Small intestine (tissue), 7 donors: ENCODE results near the gene PRRX1. TPM values are rescaled to one million over a fixed set of nuclear protein-coding genes. Genes with fewer than 3 reads are reported as not detected.

Experiments used
- DNase-seq, 2 donors: peaks; one replicate each; pipeline versions ENCODE4 v3.0.0 to v3.0.0-alpha.2; 2013
- FAIRE-seq: peaks from 2 replicates; lab custom pipeline; 2012; peaks lifted over from hg19 to GRCh38; lab: Jason Lieb, UNC
- H3K27ac ChIP-seq, 3 donors: one replicate each; pipeline ENCODE4 v1.5.1; 2013; ENCODE audit warnings: low read length in 2 of 3, mild to moderate bottlenecking in 2 of 3, control low read depth in 1 of 3, inconsistent platforms in 1 of 3, low read depth in 1 of 3, moderate library complexity in 1 of 3
- H3K27me3 ChIP-seq, 3 donors: one replicate each; pipeline ENCODE4 v1.6.1; 2013; ENCODE audit warnings: low read length in 3 of 3, inconsistent platforms in 1 of 3; ENCODE audit not compliant: control insufficient read depth in 3 of 3, insufficient read depth in 3 of 3
- H3K36me3 ChIP-seq, 3 donors: one replicate each; pipeline ENCODE4 v1.6.1; 2013; ENCODE audit warnings: low read length in 3 of 3, inconsistent platforms in 1 of 3, low read depth in 1 of 3, mild to moderate bottlenecking in 1 of 3, moderate library complexity in 1 of 3; ENCODE audit not compliant: control insufficient read depth in 3 of 3, insufficient read depth in 2 of 3
- H3K4me1 ChIP-seq, 3 donors: one replicate each; pipeline ENCODE4 v1.6.1; 2013; ENCODE audit warnings: low read length in 2 of 3, inconsistent platforms in 1 of 3, low read depth in 1 of 3, mild to moderate bottlenecking in 1 of 3, moderate library complexity in 1 of 3; ENCODE audit not compliant: control insufficient read depth in 3 of 3, insufficient read depth in 2 of 3
- H3K4me3 ChIP-seq, 3 donors: one replicate each; pipeline ENCODE4 v1.5.1; 2013; ENCODE audit warnings: low read length in 3 of 3, control low read depth in 1 of 3, inconsistent platforms in 1 of 3, low read depth in 1 of 3, mild to moderate bottlenecking in 1 of 3, moderate library complexity in 1 of 3
- H3K9me3 ChIP-seq, 2 donors: one replicate each; pipeline ENCODE4 v1.6.1; 2013; ENCODE audit warnings: low read depth in 1 of 2, low read length in 1 of 2; ENCODE audit not compliant: control insufficient read depth in 2 of 2, insufficient read depth in 1 of 2
- WGBS, 3 donors: extraction: QIAGEN DNeasy Blood & Tissue Kit; methylation state at CpG; one replicate each; pipeline ENCODE4 v1.1.7; 2013; 5-methylcytosine and 5-hydroxymethylcytosine counted together
- polyA plus RNA-seq, 4 donors: library from polyadenylated mRNA; stranded (reverse) in 3 of 4; unstranded in 1 of 4; fragments of 200-250 nt in 3 of 4; fragments of 120-200 nt in 1 of 4; gene quantifications; one replicate each; pipeline versions ENCODE4 v1.2.1 to v1.2.3, GENCODE V29; 2013
- donor health status: healthy with polysubstance abuse.
- donor health status: control.
- donor health status: control.
- donor health status: Bipolar disorder and iron deficiency.
- donor health status: healthy.

PRRX1 gene
- polyA plus RNA-seq, 4 donors, result 0.22 to 1.7 (median 0.57) TPM

DNA sequence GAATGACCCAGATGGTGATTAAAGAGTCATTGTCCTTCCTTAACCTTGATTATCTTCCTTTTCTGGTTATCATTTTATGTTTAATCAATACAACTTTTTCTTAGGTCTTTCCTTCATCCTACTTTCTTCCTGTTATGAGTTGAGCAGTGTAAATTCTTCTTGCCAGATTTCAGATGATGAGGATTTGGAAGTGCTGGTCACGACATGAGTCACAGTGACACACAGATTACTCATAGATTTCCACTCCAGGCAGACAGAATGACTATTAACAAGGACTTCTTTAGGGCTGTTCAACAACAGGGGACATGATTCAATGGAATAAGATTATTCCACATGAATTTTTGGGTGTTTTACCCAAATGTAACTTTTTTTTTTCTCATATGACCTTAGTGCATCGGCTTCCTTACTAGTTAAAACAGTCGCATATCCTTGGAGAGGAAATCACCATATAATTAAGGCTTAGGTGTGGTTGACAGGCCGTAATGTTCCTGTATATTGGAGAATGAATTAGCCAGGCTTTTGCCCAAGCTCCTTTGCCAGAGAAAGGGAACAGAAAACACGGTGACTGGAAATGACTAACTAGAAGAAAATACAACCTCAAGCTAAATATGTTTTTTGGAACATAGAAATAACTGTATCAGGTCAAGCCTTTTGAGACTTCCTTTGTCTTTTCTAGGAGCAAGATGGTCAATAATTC lies 44.2 kb downstream of the PRRX1 start:
- Histone ChIP-seq H3K36me3 (no peaks in the 10 kb centered on the region), H3K4me1 (no peaks in the 10 kb centered on the region), H3K27ac (no peak overlapping the region), H3K9me3 (no peaks in the 10 kb centered on the region), H3K4me3 (no peak overlapping the region), H3K27me3 (no peaks in the 10 kb centered on the region)
- WGBS, 3 donors, result 75 to 77% (median 76%) methylated on average over 5 of the region's 5 CpGs
- no peak for DNase-seq
- no peak for FAIRE-seq

DNA sequence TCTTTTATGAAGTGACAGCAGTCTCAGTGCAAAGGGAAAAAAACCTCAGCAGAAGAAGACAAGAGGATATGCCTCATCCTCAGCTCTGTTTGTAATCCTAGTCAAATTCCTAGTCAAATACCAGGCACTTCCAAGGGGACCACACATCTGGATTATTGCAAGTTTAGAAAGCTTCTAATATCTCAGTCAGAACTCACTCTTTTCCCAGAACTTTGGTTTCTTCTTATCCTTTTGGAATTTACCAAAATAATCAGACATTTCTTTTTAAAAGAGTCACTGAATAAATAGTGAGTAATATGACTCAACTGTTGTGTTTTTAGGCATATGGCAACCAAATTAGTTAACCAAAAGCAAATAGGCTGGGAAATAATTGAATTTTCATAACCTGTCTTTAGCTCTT lies 47.8 kb downstream of the PRRX1 start:
- DNase-seq (no peak), FAIRE-seq (no peak)
- H3K36me3 ChIP-seq, result no peaks in the 10 kb centered on the region
- H3K27me3 ChIP-seq, result no peaks in the 10 kb centered on the region
- no peaks in the 10 kb centered on the region for H3K9me3 ChIP-seq
- no peaks in the 10 kb centered on the region for H3K4me1 ChIP-seq
- no peak overlapping the region for H3K4me3 ChIP-seq
- no peak overlapping the region for H3K27ac ChIP-seq

DNA sequence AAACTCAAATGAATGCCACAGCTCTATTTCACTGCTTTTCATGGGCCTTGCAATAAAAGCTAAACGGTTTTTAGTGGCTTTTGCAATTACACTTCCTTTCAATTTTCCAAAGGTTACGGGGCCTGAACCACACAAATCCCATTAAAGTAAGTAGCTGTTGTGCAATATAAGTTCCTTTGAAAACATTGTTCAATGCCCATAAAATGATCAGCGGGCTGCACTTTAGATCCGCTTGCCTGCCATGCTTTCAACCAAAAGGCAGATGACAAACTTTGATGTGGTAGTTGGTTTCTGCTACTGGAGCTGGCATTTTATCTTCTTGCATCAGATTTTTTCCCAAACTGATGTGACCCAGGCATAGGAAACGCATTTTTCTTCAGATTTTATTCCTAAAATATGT lies 50.2 kb downstream of the PRRX1 start:
- Histone ChIP-seq H3K9me3 (no peaks in the 10 kb centered on the region), H3K27me3 (no peaks in the 10 kb centered on the region), H3K4me1 (no peaks in the 10 kb centered on the region), H3K4me3 (no peak overlapping the region), H3K36me3 (no peaks in the 10 kb centered on the region), H3K27ac (no peak overlapping the region)
- WGBS, 3 donors, result 55 to 80% (median 67%) methylated on average over 5 of the region's 5 CpGs
- DNase-seq (no peak), FAIRE-seq (no peak)

DNA sequence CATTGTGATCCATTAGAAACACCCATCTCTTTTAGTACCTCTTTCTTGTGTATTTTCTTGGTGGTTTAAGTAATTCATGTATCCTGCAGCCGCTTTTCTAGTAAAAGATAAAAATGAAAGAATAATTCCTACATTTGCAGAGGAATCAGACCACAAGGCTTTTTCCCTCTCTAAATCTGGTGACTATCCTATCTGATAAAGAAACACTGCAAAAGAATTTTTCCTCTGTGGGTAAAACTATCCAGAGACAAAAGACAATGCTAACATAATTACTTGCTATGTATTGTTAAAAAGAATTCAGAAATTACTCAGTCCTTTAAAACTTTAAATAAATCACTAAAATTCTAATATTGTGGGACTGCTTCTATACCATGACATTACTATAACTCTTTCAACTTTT lies 51.0 kb downstream of the PRRX1 start:
- no peak for FAIRE-seq
- WGBS, 3 donors, result 82 to 86% (median 86%) methylated on average over 1 of the region's 1 CpG

DNA sequence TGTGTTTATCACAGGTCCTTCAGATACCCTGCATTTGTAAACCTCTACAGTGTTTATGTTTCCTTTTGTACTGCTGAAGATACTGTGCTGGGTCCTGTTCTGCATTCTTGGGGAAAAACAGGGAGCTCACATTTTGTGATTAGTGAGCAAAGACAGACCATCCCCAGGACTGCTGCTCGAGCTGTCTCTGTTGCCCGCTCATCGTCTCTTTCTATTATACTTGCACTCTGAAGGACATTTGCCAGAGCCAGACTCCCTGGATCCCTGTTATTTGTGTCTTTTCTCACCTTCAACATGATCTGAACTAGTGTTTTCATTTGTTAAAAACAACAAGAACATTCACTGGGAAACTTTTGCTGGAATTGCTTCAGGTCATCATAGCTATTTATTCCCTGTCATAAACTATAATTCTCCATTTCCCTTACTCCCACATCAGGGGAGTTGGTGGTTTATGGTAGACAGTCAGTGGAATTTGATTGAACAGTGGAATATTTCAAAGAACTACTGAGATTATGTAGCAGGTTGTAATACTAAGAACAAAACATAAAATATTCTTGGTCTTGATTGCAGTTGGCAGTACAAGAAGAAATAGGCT lies 53.0 kb downstream of the PRRX1 start:
- 55 to 82% (median 79%) methylated on average over 3 of the region's 3 CpGs for WGBS, 3 donors
- Histone ChIP-seq H3K4me3 (no peak overlapping the region), H3K9me3 (no peaks in the 10 kb centered on the region), H3K4me1 (no peaks in the 10 kb centered on the region), H3K27me3 (no peaks in the 10 kb centered on the region), H3K36me3 (no peaks in the 10 kb centered on the region), H3K27ac (no peak overlapping the region)
- DNase-seq (no peak), FAIRE-seq (no peak)

More for the DNA sequence above, 51.0 kb downstream of the PRRX1 start:
- no peak overlapping the region for H3K27ac ChIP-seq
- H3K36me3 ChIP-seq, result no peaks in the 10 kb centered on the region
- H3K4me1 ChIP-seq, result no peaks in the 10 kb centered on the region
- H3K9me3 ChIP-seq, result no peaks in the 10 kb centered on the region
- DNase-seq, result no peak
- no peaks in the 10 kb centered on the region for H3K27me3 ChIP-seq
- no peak overlapping the region for H3K4me3 ChIP-seq

DNA sequence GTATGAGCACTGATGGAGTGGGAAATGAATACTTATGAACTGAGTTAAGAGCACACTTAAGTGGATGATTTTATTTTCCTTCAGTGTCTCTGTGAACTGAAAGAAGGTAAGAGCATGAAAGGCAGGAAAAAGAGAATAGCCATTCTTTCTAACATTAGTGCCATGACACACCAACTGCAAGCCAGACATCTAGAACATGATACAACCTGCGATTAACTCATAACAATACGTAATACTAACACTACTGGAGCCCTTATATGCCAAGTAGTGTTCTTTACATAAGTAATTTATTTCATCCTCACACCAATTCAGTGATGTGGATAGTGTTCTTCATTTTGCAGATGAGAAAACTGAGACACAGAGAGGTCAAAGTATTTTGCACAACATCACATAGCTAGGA lies 56.7 kb downstream of the PRRX1 start:
- Histone ChIP-seq H3K27ac (no peak overlapping the region), H3K4me1 (no peaks in the 10 kb centered on the region), H3K9me3 (no peaks in the 10 kb centered on the region), H3K4me3 (no peak overlapping the region), H3K36me3 (no peaks in the 10 kb centered on the region), H3K27me3 (no peaks in the 10 kb centered on the region)
- DNase-seq (no peak), FAIRE-seq (no peak)
- WGBS, 3 donors, result 83 to 88% (median 87%) methylated on average over 2 of the region's 2 CpGs

- Histone ChIP-seq H3K36me3 (no peaks in the 10 kb centered on the region), H3K4me1 (no peaks in the 10 kb centered on the region), H3K27me3 (no peaks in the 10 kb centered on the region), H3K9me3 (no peaks in the 10 kb centered on the region), H3K4me3 (no peak overlapping the region), H3K27ac (no peak overlapping the region)
- no peak for FAIRE-seq
- no peak for DNase-seq
- 88 to 91% (median 88%) methylated on average over 4 of the region's 4 CpGs for WGBS, 3 donors
These were observed 57.7 kb downstream of the PRRX1 start for GRCh38 chr1:170721621-170722020.

DNA sequence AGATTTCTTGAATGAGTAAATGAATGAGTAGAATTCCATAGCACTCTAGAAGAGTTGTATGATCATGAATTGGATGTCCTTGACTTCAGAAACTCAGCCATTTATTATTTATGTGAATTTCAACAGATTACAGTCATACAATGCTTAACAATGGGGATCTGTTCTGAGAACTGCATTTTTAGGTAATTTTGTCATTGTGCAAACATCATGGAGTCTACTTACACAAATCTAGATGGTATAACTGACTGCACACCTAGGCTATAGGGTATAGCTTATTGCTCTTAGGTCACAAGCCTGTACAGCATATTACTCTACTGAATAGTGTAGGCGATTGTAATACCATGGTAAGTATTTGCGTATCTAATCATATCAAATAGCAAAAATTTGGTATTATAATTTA lies 59.6 kb downstream of the PRRX1 start:
- FAIRE-seq (no peak), DNase-seq (no peak)
- Histone ChIP-seq H3K9me3 (no peaks in the 10 kb centered on the region), H3K27ac (no peak overlapping the region), H3K27me3 (no peaks in the 10 kb centered on the region), H3K36me3 (no peaks in the 10 kb centered on the region), H3K4me3 (no peak overlapping the region), H3K4me1 (no peaks in the 10 kb centered on the region)
- 92 to 96% (median 93%) methylated on average over 2 of the region's 2 CpGs for WGBS, 3 donors

DNA sequence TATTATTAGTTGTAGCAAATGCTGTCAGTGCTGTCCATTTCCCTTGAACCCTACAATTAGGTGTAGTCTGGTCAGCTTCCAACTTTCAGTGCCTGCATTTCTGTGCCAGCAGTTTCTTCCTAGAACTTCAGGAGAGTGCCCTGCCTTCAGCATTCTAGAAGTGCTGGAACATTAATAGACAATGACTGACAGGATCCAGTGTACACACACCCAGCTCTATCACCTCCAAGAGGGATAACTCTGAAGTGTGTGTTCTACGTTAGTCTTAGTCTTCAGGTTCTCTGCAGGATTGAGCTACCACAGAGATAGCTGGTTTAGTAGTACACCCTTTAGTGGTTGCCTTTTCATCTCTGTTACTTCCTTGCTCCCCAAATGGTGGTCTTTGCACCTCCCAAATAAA lies 61.4 kb downstream of the PRRX1 start:
- no peak overlapping the region for H3K4me3 ChIP-seq
- no peaks in the 10 kb centered on the region for H3K4me1 ChIP-seq
- no peaks in the 10 kb centered on the region for H3K9me3 ChIP-seq
- H3K27me3 ChIP-seq, result peaks cover 0 to 2% (median 0%) of the 10 kb centered on the region in 3 donors
- WGBS, 3 donors, result 59 to 68% (median 67%) methylated on average over 1 of the region's 1 CpG
- H3K27ac ChIP-seq, result no peak overlapping the region
- H3K36me3 ChIP-seq, result no peaks in the 10 kb centered on the region
- no peak for FAIRE-seq
- DNase-seq, result no peak
